ENCODE data around the gene NEMF. TPM values are rescaled to one million over a fixed set of nuclear protein-coding genes. Genes with fewer than 3 reads are reported as not detected.
"Not testable (repeated sequence)": the region's sequence is repeated elsewhere in the genome, so short reads cannot be mapped to it uniquely, and the experiment has no call there.

Gene NEMF
- polyA plus RNA-seq, 1 donor from 2014 or later: 91.0 TPM

- Histone ChIP-seq H3K9ac (ENCODE audit: low read length) (no peak overlapping the region), H3K4me3 (ENCODE audit: low read length) (no peak overlapping the region), H3F3A (ENCODE audit: insufficient read depth, low read length, poor library complexity, severe bottlenecking) (no peaks in the 10 kb centered on the region), H3K36me3 (ENCODE audit: insufficient read depth, low read length) (no peaks in the 10 kb centered on the region), H3K79me2 (replicated peaks; ENCODE audit: insufficient read depth, low read length) (no peaks in the 10 kb centered on the region), H3K4me2 (ENCODE audit: low read length) (no peak overlapping the region), H2AFZ (ENCODE audit: low read depth, low read length) (no peak overlapping the region), H3K9me2 (ENCODE audit: insufficient read depth, low read length) (no peaks in the 10 kb centered on the region), H3K27me3 (ENCODE audit: insufficient read depth, low read depth, low read length) (no peaks in the 10 kb centered on the region), H4K20me1 (ENCODE audit: insufficient read depth) (no peaks in the 10 kb centered on the region), H3K27ac (ENCODE audit: low read length) (no peak overlapping the region), H3K9me3 (ENCODE audit: low read length) (no peaks in the 10 kb centered on the region)
- no peak for TF ChIP-seq POLR2AphosphoS5 (IDR thresholded peaks at IDR 0.05)
- no peak for TF ChIP-seq TAF1 (IDR thresholded peaks at IDR 0.05; ENCODE audit: low read depth)
- TF ChIP-seq, protein P1, sequence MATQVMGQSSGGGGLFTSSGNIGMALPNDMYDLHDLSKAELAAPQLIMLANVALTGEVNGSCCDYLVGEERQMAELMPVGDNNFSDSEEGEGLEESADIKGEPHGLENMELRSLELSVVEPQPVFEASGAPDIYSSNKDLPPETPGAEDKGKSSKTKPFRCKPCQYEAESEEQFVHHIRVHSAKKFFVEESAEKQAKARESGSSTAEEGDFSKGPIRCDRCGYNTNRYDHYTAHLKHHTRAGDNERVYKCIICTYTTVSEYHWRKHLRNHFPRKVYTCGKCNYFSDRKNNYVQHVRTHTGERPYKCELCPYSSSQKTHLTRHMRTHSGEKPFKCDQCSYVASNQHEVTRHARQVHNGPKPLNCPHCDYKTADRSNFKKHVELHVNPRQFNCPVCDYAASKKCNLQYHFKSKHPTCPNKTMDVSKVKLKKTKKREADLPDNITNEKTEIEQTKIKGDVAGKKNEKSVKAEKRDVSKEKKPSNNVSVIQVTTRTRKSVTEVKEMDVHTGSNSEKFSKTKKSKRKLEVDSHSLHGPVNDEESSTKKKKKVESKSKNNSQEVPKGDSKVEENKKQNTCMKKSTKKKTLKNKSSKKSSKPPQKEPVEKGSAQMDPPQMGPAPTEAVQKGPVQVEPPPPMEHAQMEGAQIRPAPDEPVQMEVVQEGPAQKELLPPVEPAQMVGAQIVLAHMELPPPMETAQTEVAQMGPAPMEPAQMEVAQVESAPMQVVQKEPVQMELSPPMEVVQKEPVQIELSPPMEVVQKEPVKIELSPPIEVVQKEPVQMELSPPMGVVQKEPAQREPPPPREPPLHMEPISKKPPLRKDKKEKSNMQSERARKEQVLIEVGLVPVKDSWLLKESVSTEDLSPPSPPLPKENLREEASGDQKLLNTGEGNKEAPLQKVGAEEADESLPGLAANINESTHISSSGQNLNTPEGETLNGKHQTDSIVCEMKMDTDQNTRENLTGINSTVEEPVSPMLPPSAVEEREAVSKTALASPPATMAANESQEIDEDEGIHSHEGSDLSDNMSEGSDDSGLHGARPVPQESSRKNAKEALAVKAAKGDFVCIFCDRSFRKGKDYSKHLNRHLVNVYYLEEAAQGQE (IDR thresholded peaks at IDR 0.05; ENCODE audit: borderline replicate concordance): no peak
- TF ChIP-seq EP300 (conservative IDR thresholded peaks at IDR 0.05; ENCODE audit: poor library complexity, severe bottlenecking): no peak
- no peak for TF ChIP-seq CTCF (IDR thresholded peaks at IDR 0.05; ENCODE audit: poor library complexity, severe bottlenecking)
- TF ChIP-seq SMC3 (conservative IDR thresholded peaks at IDR 0.05; ENCODE audit: poor library complexity): no peak
- no peak for TF ChIP-seq MXI1 (conservative IDR thresholded peaks at IDR 0.05; ENCODE audit: poor library complexity, severe bottlenecking)
- no peak for TF ChIP-seq EZH2 (IDR thresholded peaks at IDR 0.05; ENCODE audit: borderline replicate concordance, insufficient read depth, low read length, poor library complexity, severe bottlenecking)
- TF ChIP-seq RAD21 (conservative IDR thresholded peaks at IDR 0.05): no peak
These were observed 24.1 kb upstream of the NEMF start for GRCh38 chr14:49876563-49877127.

DNA sequence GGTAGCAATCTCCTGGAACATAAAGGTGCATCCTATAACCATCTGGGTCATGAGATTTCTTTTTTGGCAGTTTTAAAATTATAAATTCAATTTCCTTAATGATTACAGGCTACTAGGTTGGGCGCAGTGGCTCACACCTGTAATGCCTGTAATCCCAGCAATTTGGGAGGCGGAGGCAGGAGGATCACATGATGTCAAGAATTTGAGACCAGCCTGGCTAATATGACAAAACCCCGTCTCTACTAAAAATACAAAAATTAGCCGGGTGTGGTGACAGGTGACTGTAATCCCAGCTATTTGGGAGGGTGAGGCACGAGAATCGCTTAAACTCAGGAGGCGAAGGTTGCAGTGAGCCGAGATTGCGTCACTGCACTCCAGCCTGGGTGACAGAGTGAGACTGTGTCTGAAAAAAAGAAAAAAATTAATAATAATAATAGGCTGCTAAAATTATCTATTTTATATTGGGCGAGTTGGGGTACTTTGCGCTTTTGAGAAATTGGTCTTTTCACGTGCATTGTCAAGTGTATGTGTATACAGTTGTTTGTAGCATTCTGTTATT is 23.1 kb upstream of the NEMF start:
- Histone ChIP-seq H3K27ac (ENCODE audit: low read length) (no peak overlapping the region), H3K4me2 (ENCODE audit: low read length) (no peak overlapping the region), H3K4me3 (ENCODE audit: low read length) (no peak overlapping the region), H3F3A (ENCODE audit: insufficient read depth, low read length, poor library complexity, severe bottlenecking) (no peaks in the 10 kb centered on the region), H3K36me3 (ENCODE audit: insufficient read depth, low read length) (no peaks in the 10 kb centered on the region), H3K79me2 (replicated peaks; ENCODE audit: insufficient read depth, low read length) (no peaks in the 10 kb centered on the region), H3K27me3 (ENCODE audit: insufficient read depth, low read depth, low read length) (no peaks in the 10 kb centered on the region), H2AFZ (ENCODE audit: low read depth, low read length) (no peak overlapping the region), H3K9ac (ENCODE audit: low read length) (no peak overlapping the region), H3K9me3 (ENCODE audit: low read length) (no peaks in the 10 kb centered on the region), H3K9me2 (ENCODE audit: insufficient read depth, low read length) (no peaks in the 10 kb centered on the region), H4K20me1 (ENCODE audit: insufficient read depth) (no peaks in the 10 kb centered on the region)
- TF ChIP-seq RAD21 (conservative IDR thresholded peaks at IDR 0.05): no peak
- no peak for TF ChIP-seq EP300 (conservative IDR thresholded peaks at IDR 0.05; ENCODE audit: poor library complexity, severe bottlenecking)
- TF ChIP-seq, protein P1 (IDR thresholded peaks at IDR 0.05; ENCODE audit: borderline replicate concordance): no peak
- TF ChIP-seq POLR2AphosphoS5 (IDR thresholded peaks at IDR 0.05): no peak
- TF ChIP-seq CTCF (IDR thresholded peaks at IDR 0.05; ENCODE audit: poor library complexity, severe bottlenecking): no peak
- no peak for TF ChIP-seq EZH2 (IDR thresholded peaks at IDR 0.05; ENCODE audit: borderline replicate concordance, insufficient read depth, low read length, poor library complexity, severe bottlenecking)
- no peak for TF ChIP-seq SMC3 (conservative IDR thresholded peaks at IDR 0.05; ENCODE audit: poor library complexity)
- TF ChIP-seq TAF1 (IDR thresholded peaks at IDR 0.05; ENCODE audit: low read depth): no peak

DNA sequence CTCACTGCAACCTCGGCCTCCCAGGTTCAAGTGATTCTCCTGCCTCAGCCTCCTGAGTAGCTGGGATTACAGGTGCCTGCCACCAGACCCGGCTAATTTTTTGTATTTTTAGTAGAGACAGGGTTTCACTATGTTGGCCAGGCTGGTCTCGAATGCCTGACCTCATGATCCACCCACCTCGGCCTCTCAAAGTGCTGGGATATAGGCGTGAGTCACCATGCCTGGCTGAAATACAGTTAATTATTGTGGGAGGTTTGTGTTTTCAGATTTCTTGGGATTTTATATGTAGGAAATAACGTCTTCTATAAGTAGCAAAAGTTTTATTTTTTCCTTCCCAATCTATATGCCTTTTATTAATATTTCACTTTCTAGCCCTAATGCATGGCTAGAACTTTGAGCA is 21.0 kb upstream of the NEMF start:
- not testable (repeated sequence) for H3K4me2 ChIP-seq (ENCODE audit: low read length); H3F3A ChIP-seq (ENCODE audit: insufficient read depth, low read length, poor library complexity, severe bottlenecking); H3K9ac ChIP-seq (ENCODE audit: low read length); H2AFZ ChIP-seq (ENCODE audit: low read depth, low read length); H3K79me2 ChIP-seq (replicated peaks; ENCODE audit: insufficient read depth, low read length); H4K20me1 ChIP-seq (ENCODE audit: insufficient read depth); H3K9me3 ChIP-seq (ENCODE audit: low read length); H3K9me2 ChIP-seq (ENCODE audit: insufficient read depth, low read length); H3K36me3 ChIP-seq (ENCODE audit: insufficient read depth, low read length); H3K27ac ChIP-seq (ENCODE audit: low read length); H3K4me3 ChIP-seq (ENCODE audit: low read length); H3K27me3 ChIP-seq (ENCODE audit: insufficient read depth, low read depth, low read length)
